Right lobe of liver (tissue), 6 donors: ENCODE results near the gene GLIS1. TPM values are rescaled to one million over a fixed set of nuclear protein-coding genes. Genes with fewer than 3 reads are reported as not detected.
A peak's percentile ranks its signal among the peaks of the same experiment; 100 is the strongest.

Source experiments
- ATAC-seq, 4 donors: fragments of 200-7000 bp; cut with Tn5 transposase; one replicate each; pipeline ENCODE4 v1.9.1; 2020; ENCODE audit warnings: mild to moderate bottlenecking in 4 of 4, moderate library complexity in 4 of 4
- DNase-seq, 3 donors: peaks; one replicate each; pipeline ENCODE4 v3.0.0-alpha.2; 2020
- H3K27ac ChIP-seq, 3 donors: fragments of 200-600 bp; one replicate each; pipeline ENCODE4 v1.8.0; 2022
- H3K27me3 ChIP-seq, 2 donors: fragments of 200-600 bp; one replicate each; pipeline ENCODE4 v1.8.0; 2022
- H3K36me3 ChIP-seq, 4 donors: fragments of 200-600 bp; sonication (generic) in 1 of 4; one replicate each; pipeline versions ENCODE4 v1.5.1 to v1.8.0; 2017 to 2022; ENCODE audit warnings: control low read depth in 1 of 4
- H3K4me1 ChIP-seq, 4 donors: fragments of 200-600 bp; sonication (generic) in 1 of 4; one replicate each; pipeline versions ENCODE4 v1.5.1 to v1.8.0; 2017 to 2022; ENCODE audit warnings: control low read depth in 1 of 4
- H3K4me3 ChIP-seq, 3 donors: fragments of 200-600 bp; one replicate each; pipeline ENCODE4 v1.8.0; 2022
- H3K9me3 ChIP-seq, 4 donors: fragments of 200-600 bp; sonication (generic) in 1 of 4; one replicate each; pipeline versions ENCODE4 v1.5.1 to v1.8.0; 2017 to 2022; ENCODE audit warnings: control low read depth in 1 of 4
- POLR2A ChIP-seq: fragments of 450-650 bp; IDR thresholded peaks from one replicate; pipeline ENCODE4 v1.6.1; 2017; ENCODE audit warnings: antibody characterized with exemption, mild to moderate bottlenecking
- whole genome bisulfite sequencing: methylation state at CpG from one replicate; pipeline ENCODE4 v1.1.6; 2018; ENCODE audit warnings: low coverage, low lambda C conversion rate; ENCODE audit not compliant: insufficient coverage; ENCODE audit errors: missing lambda C conversion rate; 5-methylcytosine and 5-hydroxymethylcytosine counted together
- intact Hi-C, 2 donors: fragments of 100-400 bp; cut with DNase I; formaldehyde crosslinking; loops; one replicate each; pipeline versions ENCODE4 v1.11.2 to v1.14.1; 2022
- total RNA-seq, 6 experiments: library from RNA; depleted of rRNA in 2 of 6; stranded (reverse); fragments of >200 nt in 2 of 6; fragmentation: NEBNext Ultra II Directional in 3 of 6; extraction: Animal tissue kit (Norgen Biotek cat#: 25700) in 3 of 6; gene quantifications; one replicate each; pipeline versions ENCODE4 v1.1.0 to v1.2.4, GENCODE V29; 2016 to 2023
- TF ChIP-seq, protein P1 (sequence below), 4 donors: fragments of 200-600 bp in 3 of 4; fragments of 450-650 bp in 1 of 4; IDR thresholded peaks; one replicate each; pipeline versions ENCODE4 v1.5.1 to v1.8.0; 2016 to 2022; ENCODE audit warnings: antibody characterized with exemption in 4 of 4, mild to moderate bottlenecking in 2 of 4
- donor health status: DM: no; HTN: yes; CAD: no.
- donor health status: DM: no; HTN: no; CAD: no.
- donor health status: DM: no; HTN: no; CAD: no.
- donor health status: DM: no; HTN: yes; CAD: no.
- donor health status: DM: no; HTN: yes; CAD: no.

The GLIS1 gene
- total RNA-seq, 6 experiments from 2014 or later = not detected

DNA sequence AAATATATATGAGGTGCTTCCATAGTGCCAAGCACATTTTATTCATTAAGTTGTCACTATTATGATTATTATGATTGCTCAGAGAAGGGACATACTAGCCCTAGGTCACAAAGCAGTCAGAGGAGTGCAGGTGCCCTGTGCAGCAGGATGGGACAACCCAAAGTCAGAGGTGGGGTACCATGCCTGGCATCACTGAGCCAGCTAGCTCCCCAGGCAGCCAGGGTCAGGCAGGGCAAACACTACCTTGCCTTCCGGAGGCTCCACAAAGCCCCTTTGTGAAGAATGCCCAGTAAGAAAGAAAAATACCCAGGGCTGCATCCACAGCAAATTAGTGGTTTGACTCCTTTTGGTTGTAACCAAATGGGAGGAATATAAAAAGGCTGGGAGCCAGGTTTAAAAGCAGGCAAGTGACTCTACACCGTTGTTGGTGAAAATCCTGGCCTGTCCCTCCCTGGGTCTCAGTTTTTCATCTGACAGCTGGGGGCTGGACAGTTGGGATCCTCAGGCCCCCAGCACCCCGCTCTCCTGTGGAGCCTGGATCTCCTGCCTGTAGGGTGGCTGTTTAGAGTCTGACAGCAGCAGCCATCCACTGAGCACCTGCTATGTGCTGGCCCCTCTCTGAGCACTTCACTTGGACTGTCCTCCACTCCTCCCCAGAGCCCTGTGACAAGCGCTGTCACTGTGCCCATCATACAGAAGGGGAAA lies 98.8 kb downstream of the GLIS1 start:
- intact Hi-C loops = no loop called here
- H3K27ac ChIP-seq = no peak overlapping the region
- no peaks in the 10 kb centered on the region for H3K27me3 ChIP-seq
- no peak for TF ChIP-seq POLR2A
- TF ChIP-seq, protein P1, sequence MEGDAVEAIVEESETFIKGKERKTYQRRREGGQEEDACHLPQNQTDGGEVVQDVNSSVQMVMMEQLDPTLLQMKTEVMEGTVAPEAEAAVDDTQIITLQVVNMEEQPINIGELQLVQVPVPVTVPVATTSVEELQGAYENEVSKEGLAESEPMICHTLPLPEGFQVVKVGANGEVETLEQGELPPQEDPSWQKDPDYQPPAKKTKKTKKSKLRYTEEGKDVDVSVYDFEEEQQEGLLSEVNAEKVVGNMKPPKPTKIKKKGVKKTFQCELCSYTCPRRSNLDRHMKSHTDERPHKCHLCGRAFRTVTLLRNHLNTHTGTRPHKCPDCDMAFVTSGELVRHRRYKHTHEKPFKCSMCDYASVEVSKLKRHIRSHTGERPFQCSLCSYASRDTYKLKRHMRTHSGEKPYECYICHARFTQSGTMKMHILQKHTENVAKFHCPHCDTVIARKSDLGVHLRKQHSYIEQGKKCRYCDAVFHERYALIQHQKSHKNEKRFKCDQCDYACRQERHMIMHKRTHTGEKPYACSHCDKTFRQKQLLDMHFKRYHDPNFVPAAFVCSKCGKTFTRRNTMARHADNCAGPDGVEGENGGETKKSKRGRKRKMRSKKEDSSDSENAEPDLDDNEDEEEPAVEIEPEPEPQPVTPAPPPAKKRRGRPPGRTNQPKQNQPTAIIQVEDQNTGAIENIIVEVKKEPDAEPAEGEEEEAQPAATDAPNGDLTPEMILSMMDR (IDR thresholded peaks at IDR 0.05) = no peak
- no peak overlapping the region for H3K4me3 ChIP-seq
- no peaks in the 10 kb centered on the region for H3K9me3 ChIP-seq
- H3K36me3 ChIP-seq = no peaks in the 10 kb centered on the region
- ATAC-seq = no peak
- DNase-seq = peak in 2 of 3 donors; percentile 18 to 38
- 65% methylated on average over 2 of the region's 4 CpGs for WGBS
- H3K4me1 ChIP-seq = no peaks in the 10 kb centered on the region

- WGBS = 71% methylated on average over 5 of the region's 16 CpGs
- Histone ChIP-seq H3K9me3 (no peaks in the 10 kb centered on the region), H3K27ac (no peak overlapping the region), H3K36me3 (no peaks in the 10 kb centered on the region), H3K4me1 (no peaks in the 10 kb centered on the region), H3K4me3 (no peak overlapping the region), H3K27me3 (no peaks in the 10 kb centered on the region)
- no peak for TF ChIP-seq POLR2A
- TF ChIP-seq, protein P1 (IDR thresholded peaks at IDR 0.05) = no peak
- ATAC-seq = no peak
- DNase-seq = peak in 2 of 3 donors; percentile 35
- intact Hi-C loops = no loop called here
Measured at GRCh38 chr1:53639251-53639763, 99.7 kb downstream of the GLIS1 start.

DNA sequence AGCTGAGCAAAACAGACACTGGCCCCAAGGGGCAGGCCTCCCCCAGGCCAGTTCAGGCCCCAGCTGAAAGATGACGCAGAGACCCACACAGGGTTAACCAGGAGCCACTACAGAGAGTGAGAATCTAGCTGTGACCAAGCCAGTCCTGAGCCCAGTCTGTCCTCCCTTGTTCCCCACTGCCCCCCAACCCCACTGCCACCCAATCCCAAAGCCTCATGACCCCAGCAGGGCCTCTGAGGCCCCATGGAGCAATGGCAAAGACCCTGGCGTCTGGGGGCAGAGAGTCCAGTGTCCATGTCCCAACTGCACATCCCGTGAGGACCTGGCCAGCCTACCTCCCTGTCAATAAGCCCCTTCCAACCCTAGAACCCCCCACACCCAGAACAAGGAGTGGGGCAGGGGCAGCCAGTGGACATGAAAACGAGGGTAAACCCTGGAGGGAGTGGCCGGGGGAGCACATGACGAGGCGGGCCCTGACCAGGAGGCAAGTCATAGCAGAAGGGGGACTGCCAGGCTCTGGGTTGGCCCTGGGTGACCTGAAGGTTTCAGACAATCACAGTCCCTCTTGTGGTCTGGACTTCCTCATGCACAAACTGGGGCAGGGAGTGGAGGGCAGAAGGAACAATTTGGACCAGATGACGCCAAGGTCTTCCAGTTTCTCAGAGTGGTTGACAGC lies 100.5 kb downstream of the GLIS1 start:
- Histone ChIP-seq H3K27me3 (no peaks in the 10 kb centered on the region), H3K27ac (no peak overlapping the region), H3K36me3 (no peaks in the 10 kb centered on the region), H3K9me3 (no peaks in the 10 kb centered on the region), H3K4me3 (no peak overlapping the region), H3K4me1 (no peaks in the 10 kb centered on the region)
- TF ChIP-seq POLR2A = no peak
- TF ChIP-seq, protein P1 (IDR thresholded peaks at IDR 0.05) = no peak
- WGBS = 100% methylated on average over 1 of the region's 8 CpGs
- ATAC-seq (no peak), DNase-seq (peak in 2 of 3 donors; percentile 38 to 39)
- intact Hi-C loops = no loop called here

GRCh38 chr1:53637511-53638359 lies 101.2 kb downstream of the GLIS1 start:
- DNase-seq = peak in 2 of 3 donors; percentile 19 to 28
- Histone ChIP-seq H3K9me3 (no peaks in the 10 kb centered on the region), H3K36me3 (no peaks in the 10 kb centered on the region), H3K4me1 (no peaks in the 10 kb centered on the region), H3K4me3 (no peak overlapping the region), H3K27ac (no peak overlapping the region), H3K27me3 (no peaks in the 10 kb centered on the region)
- no peak for ATAC-seq
- TF ChIP-seq POLR2A = no peak
- TF ChIP-seq, protein P1 (IDR thresholded peaks at IDR 0.05) = no peak
- 83% methylated on average over 4 of the region's 14 CpGs for WGBS
- intact Hi-C loops = no loop called here
